ENCODE measurements around the gene MON2.
"Not testable (repeated sequence)": the region's sequence is repeated elsewhere in the genome, so short reads cannot be mapped to it uniquely, and the experiment has no call there.

The MON2 gene

DNA sequence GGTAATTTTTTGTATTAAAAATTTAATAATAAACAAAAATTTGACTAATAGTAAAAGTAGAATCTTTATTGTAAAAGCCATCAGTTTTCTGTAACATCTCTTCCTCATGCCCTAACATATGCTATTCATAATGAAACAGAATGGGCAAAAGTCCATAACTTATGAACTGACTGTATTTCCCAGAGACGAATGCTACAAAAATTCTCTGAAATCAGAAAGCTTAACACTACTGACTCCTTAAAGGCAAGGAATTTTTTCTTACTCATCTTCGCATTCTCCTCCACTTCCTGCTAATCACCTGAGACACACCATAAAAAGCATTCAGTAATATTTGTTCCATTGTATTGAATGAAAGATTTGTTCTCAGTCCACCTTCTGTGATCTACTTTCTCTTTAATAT lies 17.6 kb downstream of the MON2 start:
- Histone ChIP-seq H3K4me3 (ENCODE audit: low read depth in 1 of 2, low read length in 2 of 2) (no peak overlapping the region), H3K36me3 (ENCODE audit: insufficient read depth, low read length) (no peaks in the 10 kb centered on the region), H3K9ac (ENCODE audit: low read length) (no peak overlapping the region), H3K4me1 (ENCODE audit: insufficient read depth, low read length) (no peaks in the 10 kb centered on the region), H3K27me3 (ENCODE audit: control insufficient read depth in 1 of 2, insufficient read depth in 2 of 2, low read length in 2 of 2) (no peaks in the 10 kb centered on the region), H3K9me3 (ENCODE audit: low read length) (no peaks in the 10 kb centered on the region), H3K27ac (ENCODE audit: low read depth, low read length) (no peak overlapping the region)

DNA sequence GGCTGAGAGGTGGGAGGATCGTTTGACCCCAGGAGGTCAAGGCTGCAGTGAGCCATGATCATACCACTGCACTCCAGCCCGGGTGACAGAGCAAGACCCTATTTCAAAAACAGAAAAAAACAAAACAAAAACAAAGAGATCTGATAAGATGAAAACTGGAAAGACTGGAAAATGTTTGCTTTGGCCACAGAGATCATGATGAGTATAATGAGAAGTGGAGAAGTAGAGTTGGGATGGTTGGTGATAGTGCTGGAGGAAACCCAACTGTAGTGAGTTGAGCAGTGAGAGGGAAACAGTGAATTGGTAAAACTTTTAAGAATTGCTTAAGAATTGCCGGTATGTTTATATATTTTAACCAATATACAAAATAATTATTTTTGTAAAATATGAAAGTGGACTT lies 39.2 kb downstream of the MON2 start:
- peaks cover 17% of the 10 kb centered on the region for H3K36me3 ChIP-seq (ENCODE audit: insufficient read depth, low read length)
- no peaks in the 10 kb centered on the region for H3K9me3 ChIP-seq (ENCODE audit: low read length)

DNA sequence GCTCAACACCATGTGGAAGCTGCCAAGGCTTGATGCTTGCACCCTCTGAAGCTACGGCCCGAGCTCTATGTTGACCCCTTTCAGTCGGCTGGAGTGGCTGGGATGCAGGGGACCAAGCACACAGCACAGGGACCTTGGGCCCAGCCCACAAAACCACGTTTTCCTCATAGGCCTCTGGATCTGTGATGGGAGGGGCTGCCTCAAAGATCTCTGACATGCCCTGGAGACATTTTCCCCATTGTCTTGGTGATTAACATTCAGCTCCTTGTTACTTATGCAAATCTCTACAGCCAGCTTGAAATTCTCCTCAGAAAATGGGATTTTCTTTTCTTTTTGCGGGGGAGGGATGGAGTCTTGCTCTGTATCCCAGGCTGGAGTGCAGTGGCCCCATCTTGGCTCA lies 46.3 kb downstream of the MON2 start:
- peaks cover 17% of the 10 kb centered on the region for H3K36me3 ChIP-seq (ENCODE audit: insufficient read depth, low read length)
- H3K9me3 ChIP-seq (ENCODE audit: low read length), result no peaks in the 10 kb centered on the region
- no peak overlapping the region for H3K27ac ChIP-seq (ENCODE audit: low read depth, low read length)
- no peak overlapping the region for H3K4me3 ChIP-seq (ENCODE audit: low read depth in 1 of 2, low read length in 2 of 2)
- H3K27me3 ChIP-seq (ENCODE audit: control insufficient read depth in 1 of 2, insufficient read depth in 2 of 2, low read length in 2 of 2), result no peaks in the 10 kb centered on the region
- no peak overlapping the region for H3K9ac ChIP-seq (ENCODE audit: low read length)
- H3K4me1 ChIP-seq (ENCODE audit: insufficient read depth, low read length), result no peaks in the 10 kb centered on the region

More for the DNA sequence above, 39.2 kb downstream of the MON2 start:
- no peak overlapping the region for H3K9ac ChIP-seq (ENCODE audit: low read length)
- no peaks in the 10 kb centered on the region for H3K4me1 ChIP-seq (ENCODE audit: insufficient read depth, low read length)
- H3K27me3 ChIP-seq (ENCODE audit: control insufficient read depth in 1 of 2, insufficient read depth in 2 of 2, low read length in 2 of 2), result no peaks in the 10 kb centered on the region
- H3K27ac ChIP-seq (ENCODE audit: low read depth, low read length), result no peak overlapping the region
- H3K4me3 ChIP-seq (ENCODE audit: low read depth in 1 of 2, low read length in 2 of 2), result no peak overlapping the region

DNA sequence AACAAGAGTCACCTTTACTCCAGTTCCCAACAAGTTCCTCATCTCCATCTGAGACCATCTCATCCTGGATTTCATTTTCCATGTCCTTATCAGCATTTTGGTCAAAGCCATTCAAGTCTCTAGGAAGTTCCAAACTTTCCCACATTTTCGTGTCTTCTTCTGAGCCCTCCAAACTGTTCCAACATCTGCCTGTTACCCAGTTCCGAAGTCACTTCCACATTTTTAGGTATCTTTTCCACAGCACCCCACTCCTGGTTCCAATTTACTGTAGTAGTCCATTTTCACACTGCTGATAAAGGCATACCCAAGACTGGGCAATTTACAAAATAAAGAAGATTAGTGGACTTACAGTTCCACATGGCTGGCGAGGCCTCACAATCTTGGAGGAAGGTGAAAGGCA lies 47.5 kb downstream of the MON2 start:
- not testable (repeated sequence) for H3K9me3 ChIP-seq (ENCODE audit: low read length); H3K4me3 ChIP-seq (ENCODE audit: low read depth in 1 of 2, low read length in 2 of 2); H3K27me3 ChIP-seq (ENCODE audit: control insufficient read depth in 1 of 2, insufficient read depth in 2 of 2, low read length in 2 of 2); H3K4me1 ChIP-seq (ENCODE audit: insufficient read depth, low read length); H3K9ac ChIP-seq (ENCODE audit: low read length); H3K27ac ChIP-seq (ENCODE audit: low read depth, low read length)
- peaks cover 16% of the 10 kb centered on the region for H3K36me3 ChIP-seq (ENCODE audit: insufficient read depth, low read length)

DNA sequence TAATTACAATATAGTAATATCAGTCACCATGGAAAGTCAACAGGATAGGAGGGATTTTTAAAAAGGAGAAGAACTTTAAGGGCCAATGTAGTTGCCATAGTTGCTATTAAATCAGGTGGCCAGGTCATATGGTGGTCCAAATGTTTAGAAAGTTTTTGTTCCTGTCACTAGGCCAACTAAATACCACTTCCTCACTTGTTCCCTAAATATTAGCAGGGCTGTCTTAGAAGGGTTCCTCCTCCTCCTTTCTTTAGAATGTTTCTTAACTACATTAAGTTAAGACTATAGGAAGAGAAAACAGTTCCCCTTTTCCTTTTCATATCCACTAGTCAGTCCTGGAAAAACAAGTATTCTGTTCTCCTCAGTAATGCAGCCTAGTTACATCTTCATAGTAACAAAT lies 50.3 kb downstream of the MON2 start:
- Histone ChIP-seq H3K27me3 (ENCODE audit: control insufficient read depth in 1 of 2, insufficient read depth in 2 of 2, low read length in 2 of 2) (no peaks in the 10 kb centered on the region), H3K9me3 (ENCODE audit: low read length) (no peaks in the 10 kb centered on the region), H3K36me3 (ENCODE audit: insufficient read depth, low read length) (peaks cover 5% of the 10 kb centered on the region)

DNA sequence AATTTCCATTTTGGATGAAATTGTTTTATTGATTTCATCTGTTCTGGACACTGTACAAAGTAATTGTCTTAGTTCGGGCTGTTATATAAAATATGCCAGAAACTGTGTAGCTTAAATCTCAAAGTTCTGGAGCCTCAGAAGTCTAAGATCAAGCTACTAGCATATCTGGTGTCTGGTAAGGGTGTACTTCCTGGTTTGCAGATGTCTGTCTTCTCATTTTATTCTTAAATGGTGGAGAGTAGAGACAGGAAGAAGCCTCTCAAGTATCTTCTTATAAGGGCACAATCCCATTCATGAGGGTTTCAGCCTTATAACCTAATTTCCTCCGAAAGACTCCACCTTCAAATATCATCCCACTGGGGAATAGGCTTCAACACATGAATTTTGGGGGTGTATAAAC lies 51.3 kb downstream of the MON2 start:
- Histone ChIP-seq H3K9me3 (ENCODE audit: low read length) (no peaks in the 10 kb centered on the region), H3K36me3 (ENCODE audit: insufficient read depth, low read length) (peaks cover 5% of the 10 kb centered on the region), H3K27me3 (ENCODE audit: control insufficient read depth in 1 of 2, insufficient read depth in 2 of 2, low read length in 2 of 2) (no peaks in the 10 kb centered on the region), H3K4me1 (ENCODE audit: insufficient read depth, low read length) (peaks cover 4% of the 10 kb centered on the region), H3K4me3 (ENCODE audit: low read depth in 1 of 2, low read length in 2 of 2) (no peak overlapping the region), H3K27ac (ENCODE audit: low read depth, low read length) (no peak overlapping the region), H3K9ac (ENCODE audit: low read length) (no peak overlapping the region)

More for the DNA sequence above, 50.3 kb downstream of the MON2 start:
- no peak overlapping the region for H3K27ac ChIP-seq (ENCODE audit: low read depth, low read length)
- no peak overlapping the region for H3K9ac ChIP-seq (ENCODE audit: low read length)
- H3K4me1 ChIP-seq (ENCODE audit: insufficient read depth, low read length), result peaks cover 4% of the 10 kb centered on the region
- no peak overlapping the region for H3K4me3 ChIP-seq (ENCODE audit: low read depth in 1 of 2, low read length in 2 of 2)

DNA sequence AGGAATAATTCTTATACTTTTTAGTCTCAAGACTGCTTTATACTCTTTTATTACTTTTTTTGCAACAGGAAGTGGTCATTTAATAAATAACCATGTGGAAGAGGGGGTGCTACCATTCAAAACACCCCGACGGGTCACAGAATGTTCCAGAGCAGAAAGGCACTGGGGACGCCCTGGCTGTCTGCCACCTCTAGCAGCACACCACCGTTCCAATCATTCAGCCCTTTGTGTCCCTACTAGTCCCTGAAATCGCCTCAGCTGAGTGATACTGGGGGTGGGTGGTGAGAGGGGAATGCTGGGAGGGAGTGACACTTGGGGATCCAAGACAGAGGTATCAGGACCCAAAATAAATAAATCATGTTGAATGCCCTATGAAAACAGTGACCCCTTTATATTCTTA lies 52.4 kb downstream of the MON2 start:
- Histone ChIP-seq H3K9me3 (ENCODE audit: low read length) (no peaks in the 10 kb centered on the region), H3K9ac (ENCODE audit: low read length) (no peak overlapping the region), H3K36me3 (ENCODE audit: insufficient read depth, low read length) (peaks cover 5% of the 10 kb centered on the region), H3K4me1 (ENCODE audit: insufficient read depth, low read length) (peaks cover 4% of the 10 kb centered on the region), H3K27ac (ENCODE audit: low read depth, low read length) (no peak overlapping the region), H3K4me3 (ENCODE audit: low read depth in 1 of 2, low read length in 2 of 2) (no peak overlapping the region), H3K27me3 (ENCODE audit: control insufficient read depth in 1 of 2, insufficient read depth in 2 of 2, low read length in 2 of 2) (no peaks in the 10 kb centered on the region)

DNA sequence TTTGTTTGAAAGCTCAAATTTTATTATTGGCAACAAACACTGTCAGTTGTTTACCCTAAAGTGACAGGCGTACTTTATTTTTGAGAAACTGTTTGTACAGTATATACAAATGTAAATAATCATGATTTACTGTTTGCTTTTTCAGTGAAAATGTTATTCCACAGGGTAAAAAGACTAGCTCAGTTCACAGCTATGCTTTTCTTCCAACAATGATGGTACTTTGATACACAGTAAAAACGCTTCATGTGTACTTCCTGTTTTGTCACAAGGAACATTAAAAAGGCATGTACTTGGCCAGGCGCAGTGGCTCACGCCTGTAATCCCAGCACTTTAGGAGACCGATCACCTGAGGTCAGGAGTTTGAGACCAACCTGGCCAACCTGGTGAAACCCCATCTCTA lies 53.7 kb downstream of the MON2 start:
- Histone ChIP-seq H3K4me3 (ENCODE audit: low read depth in 1 of 2, low read length in 2 of 2) (no peak overlapping the region), H3K27ac (ENCODE audit: low read depth, low read length) (no peak overlapping the region), H3K9ac (ENCODE audit: low read length) (no peak overlapping the region), H3K9me3 (ENCODE audit: low read length) (no peaks in the 10 kb centered on the region), H3K27me3 (ENCODE audit: control insufficient read depth in 1 of 2, insufficient read depth in 2 of 2, low read length in 2 of 2) (no peaks in the 10 kb centered on the region), H3K4me1 (ENCODE audit: insufficient read depth, low read length) (peaks cover 4% of the 10 kb centered on the region), H3K36me3 (ENCODE audit: insufficient read depth, low read length) (peaks cover 5% of the 10 kb centered on the region)

DNA sequence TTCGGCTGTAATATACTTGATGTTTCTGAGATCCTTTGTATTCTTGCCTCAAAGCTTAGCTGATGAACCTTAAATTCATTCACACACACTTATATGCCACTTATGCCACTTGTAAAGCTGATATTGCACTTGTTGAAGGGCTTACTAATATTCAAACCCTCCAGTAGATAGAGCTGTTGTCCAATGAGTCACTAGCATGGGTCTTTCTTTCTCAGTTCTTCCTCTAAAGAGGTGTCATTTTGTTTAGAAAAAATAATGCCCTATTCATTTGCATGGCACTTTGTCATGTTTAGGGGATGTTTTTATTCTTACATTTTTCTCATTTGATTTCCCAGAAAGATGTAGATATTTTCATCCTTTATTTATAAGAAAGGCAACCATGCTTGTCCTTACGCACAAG lies 56.4 kb downstream of the MON2 start:
- no peak overlapping the region for H3K4me3 ChIP-seq (ENCODE audit: low read depth in 1 of 2, low read length in 2 of 2)
- no peak overlapping the region for H3K27ac ChIP-seq (ENCODE audit: low read depth, low read length)
- no peaks in the 10 kb centered on the region for H3K9me3 ChIP-seq (ENCODE audit: low read length)
- H3K27me3 ChIP-seq (ENCODE audit: control insufficient read depth in 1 of 2, insufficient read depth in 2 of 2, low read length in 2 of 2), result no peaks in the 10 kb centered on the region
- H3K4me1 ChIP-seq (ENCODE audit: insufficient read depth, low read length), result peaks cover 4% of the 10 kb centered on the region
- H3K36me3 ChIP-seq (ENCODE audit: insufficient read depth, low read length), result peaks cover 5% of the 10 kb centered on the region
- H3K9ac ChIP-seq (ENCODE audit: low read length), result no peak overlapping the region

DNA sequence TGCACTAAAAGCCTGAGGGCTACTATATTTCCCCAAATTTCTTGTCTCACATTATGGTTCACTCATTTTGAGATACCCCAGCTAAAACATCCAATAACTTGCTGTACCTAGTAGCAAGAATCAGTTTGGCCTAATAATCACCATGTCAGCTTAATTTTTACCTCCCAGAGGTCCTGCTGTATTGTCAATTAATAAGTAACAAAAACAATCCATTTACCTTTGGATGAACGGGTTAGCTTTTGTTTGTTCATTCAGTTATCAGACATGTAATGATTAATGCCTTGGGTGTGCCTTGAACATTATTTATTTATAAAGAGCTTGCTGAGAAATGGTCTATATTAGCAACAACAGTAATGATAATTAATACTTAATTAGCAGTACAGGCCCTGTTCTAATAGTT lies 57.0 kb downstream of the MON2 start:
- H3K27ac ChIP-seq (ENCODE audit: low read depth, low read length), result no peak overlapping the region
- H3K9me3 ChIP-seq (ENCODE audit: low read length), result no peaks in the 10 kb centered on the region
- peaks cover 4% of the 10 kb centered on the region for H3K4me1 ChIP-seq (ENCODE audit: insufficient read depth, low read length)
- H3K36me3 ChIP-seq (ENCODE audit: insufficient read depth, low read length), result peaks cover 4% of the 10 kb centered on the region
- no peak overlapping the region for H3K4me3 ChIP-seq (ENCODE audit: low read depth in 1 of 2, low read length in 2 of 2)
- no peak overlapping the region for H3K9ac ChIP-seq (ENCODE audit: low read length)
- H3K27me3 ChIP-seq (ENCODE audit: control insufficient read depth in 1 of 2, insufficient read depth in 2 of 2, low read length in 2 of 2), result no peaks in the 10 kb centered on the region

DNA sequence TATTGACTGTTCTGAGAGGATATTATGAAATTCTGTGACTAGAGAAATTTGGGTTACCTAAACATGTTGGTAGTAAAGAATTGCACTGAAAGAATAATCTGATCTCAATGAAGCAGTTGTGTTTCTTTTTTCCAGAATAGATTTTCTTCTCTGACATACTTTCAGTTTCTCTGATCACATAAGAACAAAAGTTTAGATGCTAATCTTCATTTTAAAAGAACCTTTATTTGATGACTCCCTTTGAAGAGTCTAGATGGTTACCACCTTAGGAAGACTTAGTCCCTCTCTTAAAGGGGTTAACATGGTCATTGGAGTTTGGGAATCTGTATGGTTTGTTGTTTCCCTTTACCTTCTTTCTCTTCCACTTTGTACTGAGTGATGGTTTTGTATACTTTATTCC lies 58.6 kb downstream of the MON2 start:
- Histone ChIP-seq H3K27me3 (ENCODE audit: control insufficient read depth in 1 of 2, insufficient read depth in 2 of 2, low read length in 2 of 2) (no peaks in the 10 kb centered on the region), H3K9me3 (ENCODE audit: low read length) (no peaks in the 10 kb centered on the region), H3K36me3 (ENCODE audit: insufficient read depth, low read length) (no peaks in the 10 kb centered on the region), H3K4me3 (ENCODE audit: low read depth in 1 of 2, low read length in 2 of 2) (no peak overlapping the region), H3K9ac (ENCODE audit: low read length) (no peak overlapping the region), H3K4me1 (ENCODE audit: insufficient read depth, low read length) (peaks cover 2% of the 10 kb centered on the region), H3K27ac (ENCODE audit: low read depth, low read length) (no peak overlapping the region)

DNA sequence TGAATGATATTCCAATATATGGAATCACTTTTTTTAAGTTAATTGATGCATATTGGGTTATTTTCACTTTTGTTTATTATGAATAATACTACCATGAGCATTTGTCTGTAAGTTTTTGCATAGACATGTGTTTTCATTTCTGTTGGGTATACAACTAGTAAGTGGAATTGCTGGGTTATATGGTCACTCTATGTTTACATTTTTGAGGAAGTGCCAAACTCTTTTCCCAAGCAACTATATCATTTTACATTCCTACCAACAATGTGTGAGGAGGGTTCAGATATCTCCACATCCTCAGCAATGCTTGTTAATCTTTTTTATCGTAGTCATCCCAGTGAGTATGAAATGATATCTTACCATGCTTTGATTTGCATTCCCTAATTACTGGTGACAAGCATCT lies 64.0 kb downstream of the MON2 start:
- peaks cover 17% of the 10 kb centered on the region for H3K36me3 ChIP-seq (ENCODE audit: insufficient read depth, low read length)
- H3K27me3 ChIP-seq (ENCODE audit: control insufficient read depth in 1 of 2, insufficient read depth in 2 of 2, low read length in 2 of 2), result no peaks in the 10 kb centered on the region
- H3K27ac ChIP-seq (ENCODE audit: low read depth, low read length), result no peak overlapping the region
- no peaks in the 10 kb centered on the region for H3K9me3 ChIP-seq (ENCODE audit: low read length)
- no peak overlapping the region for H3K4me3 ChIP-seq (ENCODE audit: low read depth in 1 of 2, low read length in 2 of 2)
- no peak overlapping the region for H3K9ac ChIP-seq (ENCODE audit: low read length)
- no peaks in the 10 kb centered on the region for H3K4me1 ChIP-seq (ENCODE audit: insufficient read depth, low read length)
